Measurements from ENCODE around the gene PYY. TPM values are rescaled to one million over a fixed set of nuclear protein-coding genes. Genes with fewer than 3 reads are reported as not detected.

Gene PYY
- total RNA-seq, 1 experiment from 2014 or later, result not detected

DNA sequence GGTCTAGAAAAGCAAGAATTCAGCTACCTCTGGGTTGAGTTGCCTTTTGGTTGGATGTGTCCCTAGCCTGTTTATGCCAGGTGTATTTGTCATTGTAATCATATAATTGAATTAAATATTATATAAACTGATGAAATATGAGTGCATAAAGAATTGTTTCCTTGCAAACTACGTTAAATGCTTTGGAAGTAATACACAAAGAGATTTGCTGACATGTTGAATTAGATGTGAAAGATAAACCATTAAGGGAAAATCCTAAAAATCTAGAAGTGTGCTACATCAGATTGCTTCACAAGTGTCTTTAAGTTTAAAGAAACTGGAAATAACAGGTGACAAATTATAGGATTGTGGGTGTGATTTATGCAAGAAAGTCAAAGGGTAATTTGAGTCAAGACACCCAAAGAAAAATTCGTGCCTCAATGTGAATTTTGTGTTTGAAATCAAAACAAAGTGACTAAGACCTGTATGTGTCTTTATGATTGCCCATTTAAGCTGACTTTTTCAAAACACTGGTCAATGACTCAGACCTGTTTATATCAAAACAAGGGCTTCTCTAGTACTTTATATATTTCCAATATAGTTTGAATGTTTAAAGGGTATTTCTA lies 5.1 kb upstream of the PYY start:
- CTCF ChIA-PET, result interaction anchor here (0.6 to 1.8 kb wide), 2 partner anchors 12 to 15 kb away, joined by 4 to 5 read pairs; no protein-coding TSS in a partner anchor

GRCh38 chr17:43956222-43956621 lies 2.5 kb upstream of the PYY start:
- Mint-ChIP-seq H3K27ac (ENCODE audit: unreplicated experiment) (no peak overlapping the region), H3K4me1 (ENCODE audit: low read depth, unreplicated experiment) (no peaks in the 10 kb centered on the region), H3K27me3 (ENCODE audit: insufficient read depth, unreplicated experiment) (peaks cover 11% of the 10 kb centered on the region), H3K9me3 (ENCODE audit: unreplicated experiment) (no peaks in the 10 kb centered on the region), H3K4me3 (ENCODE audit: unreplicated experiment) (no peak overlapping the region), H3K36me3 (ENCODE audit: insufficient read depth, unreplicated experiment) (no peaks in the 10 kb centered on the region)
- H3K9me3 ChIP-seq, result no peaks in the 10 kb centered on the region
- peaks cover 12% of the 10 kb centered on the region for H3K4me1 ChIP-seq
- POLR2A ChIA-PET, result interaction anchor here (0.7 kb wide), 1 partner anchor 1345 kb away, joined by 11 read pairs; no protein-coding TSS in a partner anchor
- no peak overlapping the region for H3K4me3 ChIP-seq (ENCODE audit: low read depth, low read length)
- CTCF ChIA-PET, result no interaction called here
- intact Hi-C loops (cut with micrococcal nuclease; ENCODE audit: unreplicated experiment), result no loop called here
- no peak for DNase-seq
- no peaks in the 10 kb centered on the region; the same call in 1 of the 2 replicates for H3K27me3 ChIP-seq (replicated peaks; ENCODE audit: control insufficient read depth, insufficient read depth, low read length)
- no TSS peak for BruUV-seq (replicated peaks)
- no peak for TF ChIP-seq CTCF (IDR thresholded peaks at IDR 0.05; ENCODE audit: insufficient read depth in 1 of 2, low read depth in 1 of 2, low read length in 1 of 2, severe bottlenecking in 1 of 2, unreplicated experiment in 1 of 2)
- H3K36me3 ChIP-seq (ENCODE audit: control insufficient read depth, insufficient read depth, low read length), result no peaks in the 10 kb centered on the region

More for the DNA sequence above, 5.1 kb upstream of the PYY start:
- no peaks in the 10 kb centered on the region; the same call in 1 of the 2 replicates for H3K27me3 ChIP-seq (replicated peaks; ENCODE audit: control insufficient read depth, insufficient read depth, low read length)
- intact Hi-C loops (cut with micrococcal nuclease; ENCODE audit: unreplicated experiment), result no loop called here
- no peaks in the 10 kb centered on the region for H3K4me1 ChIP-seq
- no peak for DNase-seq
- Mint-ChIP-seq H3K27me3 (ENCODE audit: insufficient read depth, unreplicated experiment) (peaks cover 12% of the 10 kb centered on the region), H3K27ac (ENCODE audit: unreplicated experiment) (no peak overlapping the region), H3K9me3 (ENCODE audit: unreplicated experiment) (no peaks in the 10 kb centered on the region), H3K4me1 (ENCODE audit: low read depth, unreplicated experiment) (no peaks in the 10 kb centered on the region), H3K36me3 (ENCODE audit: insufficient read depth, unreplicated experiment) (no peaks in the 10 kb centered on the region), H3K4me3 (ENCODE audit: unreplicated experiment) (no peak overlapping the region)
- POLR2A ChIA-PET, result no interaction called here
- BruUV-seq (replicated peaks), result no TSS peak
- no peaks in the 10 kb centered on the region for H3K9me3 ChIP-seq
- no peaks in the 10 kb centered on the region for H3K36me3 ChIP-seq (ENCODE audit: control insufficient read depth, insufficient read depth, low read length)
- TF ChIP-seq CTCF (IDR thresholded peaks at IDR 0.05; ENCODE audit: insufficient read depth in 1 of 2, low read depth in 1 of 2, low read length in 1 of 2, severe bottlenecking in 1 of 2, unreplicated experiment in 1 of 2), result no peak
- H3K4me3 ChIP-seq (ENCODE audit: low read depth, low read length), result no peak overlapping the region

GRCh38 chr17:43952724-43953666 lies 745 bp downstream of the PYY start:
- Mint-ChIP-seq H3K27me3 (ENCODE audit: insufficient read depth, unreplicated experiment) (peaks cover 11% of the 10 kb centered on the region), H3K4me1 (ENCODE audit: low read depth, unreplicated experiment) (no peaks in the 10 kb centered on the region), H3K9me3 (ENCODE audit: unreplicated experiment) (no peaks in the 10 kb centered on the region), H3K36me3 (ENCODE audit: insufficient read depth, unreplicated experiment) (no peaks in the 10 kb centered on the region), H3K4me3 (ENCODE audit: unreplicated experiment) (peak overlapping the region; percentile 53), H3K27ac (ENCODE audit: unreplicated experiment) (no peak overlapping the region)
- no peak overlapping the region for H3K4me3 ChIP-seq (ENCODE audit: low read depth, low read length)
- BruUV-seq (replicated peaks), result no TSS peak
- no peak for TF ChIP-seq CTCF (IDR thresholded peaks at IDR 0.05; ENCODE audit: insufficient read depth in 1 of 2, low read depth in 1 of 2, low read length in 1 of 2, severe bottlenecking in 1 of 2, unreplicated experiment in 1 of 2)
- intact Hi-C loops (cut with micrococcal nuclease; ENCODE audit: unreplicated experiment), result no loop called here
- DNase-seq, result no peak
- H3K4me1 ChIP-seq, result peaks cover 12% of the 10 kb centered on the region
- POLR2A ChIA-PET, result no interaction called here
- CTCF ChIA-PET, result interaction anchor here (0.6 kb wide), 1 partner anchor 462 kb away, joined by 3 read pairs; no protein-coding TSS in a partner anchor
- no peaks in the 10 kb centered on the region for H3K9me3 ChIP-seq
- no peaks in the 10 kb centered on the region for H3K36me3 ChIP-seq (ENCODE audit: control insufficient read depth, insufficient read depth, low read length)
- no peaks in the 10 kb centered on the region; the same call in 1 of the 2 replicates for H3K27me3 ChIP-seq (replicated peaks; ENCODE audit: control insufficient read depth, insufficient read depth, low read length)
